GM23338 (cell line): ENCODE results near the gene NCKAP5.

Source experiments
- CREB1 ChIP-seq: fragments of 250-450 bp; sonication (Bioruptor Pico); IDR thresholded peaks from 2 replicates; pipeline ENCODE4 v1.5.0; 2020; ENCODE audit warnings: low read depth, mild to moderate bottlenecking, moderate library complexity
- EZH2 ChIP-seq: fragments of 200-600 bp; sonication (generic); IDR thresholded peaks from one replicate; pipeline ENCODE4 v1.8.0; 2017; ENCODE audit warnings: antibody characterized with exemption, mild to moderate bottlenecking, low read depth; ENCODE audit not compliant: unreplicated experiment
- EZH2phosphoT487 ChIP-seq: fragments of 200-600 bp; sonication (generic); IDR thresholded peaks from one replicate; pipeline ENCODE4 v1.8.1; 2018; ENCODE audit warnings: antibody characterized with exemption; ENCODE audit not compliant: unreplicated experiment
- JUNB ChIP-seq: IDR thresholded peaks from one replicate; pipeline ENCODE4 v1.6.1; 2016; ENCODE audit warnings: antibody characterized with exemption; ENCODE audit not compliant: unreplicated experiment
- POLR2AphosphoS5 ChIP-seq: IDR thresholded peaks from 2 replicates; pipeline ENCODE4 v1.6.1; 2016; ENCODE audit warnings: antibody characterized with exemption, low read depth
- REST ChIP-seq: IDR thresholded peaks from one replicate; pipeline ENCODE4 v1.6.1; 2018; ENCODE audit warnings: antibody characterized with exemption; ENCODE audit not compliant: unreplicated experiment
- TF ChIP-seq, protein P1 (sequence below), 2 experiments: fragments of 200-600 bp in 1 of 2; sonication (generic) in 1 of 2; conservative IDR thresholded peaks; 2 replicates each; pipeline versions ENCODE4 v1.5.1 to v1.6.1; 2016 to 2017; ENCODE audit warnings: antibody characterized with exemption in 2 of 2, low read depth in 2 of 2, mild to moderate bottlenecking in 2 of 2, moderate library complexity in 1 of 2

GRCh38 chr2:132860220-132860619 is 708.0 kb downstream of the NCKAP5 start:
- TF ChIP-seq, protein P1, sequence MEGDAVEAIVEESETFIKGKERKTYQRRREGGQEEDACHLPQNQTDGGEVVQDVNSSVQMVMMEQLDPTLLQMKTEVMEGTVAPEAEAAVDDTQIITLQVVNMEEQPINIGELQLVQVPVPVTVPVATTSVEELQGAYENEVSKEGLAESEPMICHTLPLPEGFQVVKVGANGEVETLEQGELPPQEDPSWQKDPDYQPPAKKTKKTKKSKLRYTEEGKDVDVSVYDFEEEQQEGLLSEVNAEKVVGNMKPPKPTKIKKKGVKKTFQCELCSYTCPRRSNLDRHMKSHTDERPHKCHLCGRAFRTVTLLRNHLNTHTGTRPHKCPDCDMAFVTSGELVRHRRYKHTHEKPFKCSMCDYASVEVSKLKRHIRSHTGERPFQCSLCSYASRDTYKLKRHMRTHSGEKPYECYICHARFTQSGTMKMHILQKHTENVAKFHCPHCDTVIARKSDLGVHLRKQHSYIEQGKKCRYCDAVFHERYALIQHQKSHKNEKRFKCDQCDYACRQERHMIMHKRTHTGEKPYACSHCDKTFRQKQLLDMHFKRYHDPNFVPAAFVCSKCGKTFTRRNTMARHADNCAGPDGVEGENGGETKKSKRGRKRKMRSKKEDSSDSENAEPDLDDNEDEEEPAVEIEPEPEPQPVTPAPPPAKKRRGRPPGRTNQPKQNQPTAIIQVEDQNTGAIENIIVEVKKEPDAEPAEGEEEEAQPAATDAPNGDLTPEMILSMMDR (conservative IDR thresholded peaks at IDR 0.05; ENCODE audit: low read depth in 2 of 2): no peak
- TF ChIP-seq EZH2phosphoT487 (no peak), POLR2AphosphoS5 (no peak), REST (no peak), EZH2 (no peak), CREB1 (CRISPR knock-in tag) (no peak), JUNB (no peak)
